ENCODE measurements around the gene REM1.

GRCh38 chr20:31489152-31489551 is 14.1 kb downstream of the REM1 start:
- TF ChIP-seq FOXK2 (IDR thresholded peaks at IDR 0.05) (no peak), FOXA1 (IDR thresholded peaks at IDR 0.05) (no peak), CTBP1 (IDR thresholded peaks at IDR 0.05; ENCODE audit: borderline replicate concordance) (no peak), ARNT (IDR thresholded peaks at IDR 0.05) (no peak), FOXM1 (IDR thresholded peaks at IDR 0.05; ENCODE audit: borderline replicate concordance) (no peak), NFRKB (IDR thresholded peaks at IDR 0.05) (no peak), SP1 (IDR thresholded peaks at IDR 0.05) (no peak), PKNOX1 (IDR thresholded peaks at IDR 0.05) (no peak), TARDBP (IDR thresholded peaks at IDR 0.05) (no peak), ZNF384 (IDR thresholded peaks at IDR 0.05) (no peak), HDGF (IDR thresholded peaks at IDR 0.05; ENCODE audit: borderline replicate concordance) (no peak), ELF4 (IDR thresholded peaks at IDR 0.05) (no peak), BHLHE40 (IDR thresholded peaks at IDR 0.05; ENCODE audit: borderline replicate concordance) (no peak)

Data from HEK293T (cell line).